ENCODE results near the gene SYT13.

- no peak for TF ChIP-seq SUZ12 (IDR thresholded peaks at IDR 0.05; ENCODE audit: extremely low read depth, insufficient read depth, insufficient read length)
- no peak for TF ChIP-seq ZNF274 (IDR thresholded peaks at IDR 0.05; ENCODE audit: low read depth, low read length)
- no peak for TF ChIP-seq YY1 (IDR thresholded peaks at IDR 0.05; ENCODE audit: insufficient read depth, insufficient read length)
These were observed 81.4 kb downstream of the SYT13 start for GRCh38 chr11:45204761-45205160.
